Activated CD4-positive, alpha-beta T cell treated with anti-CD3 and anti-CD28 coated beads, Interleukin-2, amount 50 U/mL, for 48 hours (primary cell): Measurements from ENCODE around the gene FMN1.

Experiments
- DNase-seq, 2 experiments: peaks; one replicate each; pipeline ENCODE4 v3.0.0-alpha.2; 2020

FMN1 gene

GRCh38 chr15:33152502-33153109 lies 41.9 kb downstream of the FMN1 start:
- no peak for DNase-seq

GRCh38 chr15:33150971-33151370 lies 43.5 kb downstream of the FMN1 start:
- no peak for DNase-seq

DNA sequence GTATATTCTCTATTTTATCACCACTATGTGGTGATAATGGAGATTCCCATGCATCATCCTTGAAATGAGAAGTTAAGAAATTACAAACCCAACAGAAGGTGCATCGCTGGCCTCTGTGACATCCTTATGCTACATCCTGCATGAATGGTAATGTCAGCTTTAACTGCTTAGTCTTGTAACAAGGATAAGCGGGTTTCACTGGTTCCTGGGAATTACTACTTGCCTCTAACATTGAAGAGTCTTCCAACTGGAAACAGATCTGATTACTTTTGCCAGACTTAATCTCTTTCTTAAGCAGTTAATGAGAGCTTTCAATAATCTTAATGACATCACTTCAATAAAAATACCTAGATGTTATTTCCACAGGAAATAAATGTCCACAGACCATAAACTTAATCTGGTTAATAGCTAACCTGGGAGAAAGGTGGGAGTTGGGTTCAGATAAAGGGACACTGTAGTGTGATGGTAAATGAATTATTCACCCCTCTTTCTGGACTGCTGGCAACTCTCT lies 44.0 kb downstream of the FMN1 start:
- no peak for DNase-seq

DNA sequence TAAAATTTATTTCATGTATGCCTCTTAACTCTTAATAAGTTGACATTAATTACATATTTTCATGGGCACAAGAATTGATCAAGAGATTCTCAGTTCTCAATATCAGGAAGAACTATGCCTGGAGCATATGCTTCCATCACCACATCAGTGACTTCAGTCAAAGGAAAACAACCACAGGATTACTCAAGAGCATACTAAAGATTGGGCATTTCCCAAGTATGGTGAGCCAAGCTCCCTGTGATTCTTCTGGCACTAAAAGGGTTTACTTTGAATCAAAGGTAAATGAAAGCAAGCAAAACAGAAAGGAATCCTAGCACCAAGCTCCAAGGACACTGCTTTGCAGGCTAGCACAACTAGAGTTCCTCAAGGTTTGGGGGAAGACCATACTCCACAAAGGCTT lies 44.6 kb downstream of the FMN1 start:
- DNase-seq: no peak

- no peak for DNase-seq
Measured at GRCh38 chr15:33148129-33148751, 46.3 kb downstream of the FMN1 start.

DNA sequence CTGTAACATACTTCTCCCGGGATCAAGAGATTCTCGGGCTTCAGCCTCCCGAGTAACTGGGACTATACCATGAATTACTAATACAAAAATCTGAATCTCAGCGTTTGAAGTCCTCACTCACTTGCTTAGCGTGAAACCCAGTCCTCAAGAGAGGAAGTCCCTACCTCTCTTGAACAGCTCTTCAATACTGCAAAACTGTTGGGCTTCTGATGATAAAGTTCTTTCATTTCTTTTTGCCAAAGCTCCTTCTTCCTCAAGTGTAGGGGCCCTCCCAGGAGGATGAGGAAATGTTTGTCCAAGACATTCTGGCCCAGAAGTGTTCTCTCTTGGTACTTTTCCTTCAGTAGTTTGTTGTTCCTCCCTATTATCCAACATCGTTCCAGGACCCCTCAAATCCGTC lies 48.5 kb downstream of the FMN1 start:
- DNase-seq: no peak

DNA sequence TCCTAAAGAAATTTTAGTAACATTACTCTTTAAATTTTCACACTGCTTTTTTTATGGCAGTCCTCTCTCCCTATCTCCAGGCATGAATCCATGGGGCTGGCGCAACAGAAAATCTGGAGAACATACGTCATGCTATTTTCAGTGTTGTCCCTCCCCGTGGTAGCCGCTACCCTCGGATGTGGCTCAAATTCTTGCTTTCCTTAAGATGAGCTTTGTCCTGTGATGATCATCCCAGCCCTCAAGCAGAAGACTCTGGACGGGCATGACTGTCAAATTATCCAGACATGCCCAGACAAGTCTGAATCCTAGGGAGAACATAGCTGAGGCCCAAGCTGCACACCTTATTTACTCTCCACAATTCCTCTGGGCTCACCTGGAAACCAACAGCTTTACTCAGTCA lies 49.1 kb downstream of the FMN1 start:
- no peak for DNase-seq

- no peak for DNase-seq
Measured at GRCh38 chr15:33142708-33143107, 51.8 kb downstream of the FMN1 start.

DNA sequence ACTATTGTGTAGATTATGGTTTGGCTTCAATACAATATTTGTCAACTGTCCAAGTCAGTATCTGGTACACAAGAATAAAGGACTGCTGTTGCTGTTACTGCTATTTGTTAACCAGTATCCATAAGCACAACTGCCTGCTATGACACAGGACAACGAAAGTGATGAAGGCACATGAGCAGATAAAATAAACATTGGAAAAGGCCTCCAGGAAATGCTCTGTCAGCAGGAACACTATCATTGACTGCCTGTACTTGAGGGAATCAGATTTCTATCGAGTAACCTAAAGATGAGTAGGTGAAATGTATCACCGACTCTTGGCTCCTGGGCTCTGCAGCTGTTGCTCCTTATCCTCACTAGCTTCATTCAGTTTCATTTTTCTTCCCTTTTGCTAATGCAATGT lies 56.5 kb downstream of the FMN1 start:
- DNase-seq: no peak

DNA sequence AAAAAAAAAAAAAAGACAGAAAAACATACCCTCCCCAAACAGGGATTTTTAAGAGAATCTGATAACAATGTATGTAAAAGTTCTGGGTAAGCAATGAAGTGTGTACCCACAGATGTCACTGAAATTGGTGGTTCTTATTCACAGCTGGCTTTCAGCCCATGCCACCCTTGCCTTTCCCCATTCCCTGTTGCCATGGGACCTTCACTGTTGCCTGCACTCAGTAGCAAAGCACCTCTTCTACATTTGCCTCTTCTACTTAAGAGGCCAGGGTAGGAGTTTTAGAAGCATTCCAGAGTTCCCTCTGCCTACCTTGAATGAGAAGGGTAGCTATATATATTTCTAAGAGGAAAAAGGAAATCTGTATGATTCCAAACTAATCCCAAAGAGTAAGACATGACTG lies 57.4 kb downstream of the FMN1 start:
- DNase-seq: no peak

DNA sequence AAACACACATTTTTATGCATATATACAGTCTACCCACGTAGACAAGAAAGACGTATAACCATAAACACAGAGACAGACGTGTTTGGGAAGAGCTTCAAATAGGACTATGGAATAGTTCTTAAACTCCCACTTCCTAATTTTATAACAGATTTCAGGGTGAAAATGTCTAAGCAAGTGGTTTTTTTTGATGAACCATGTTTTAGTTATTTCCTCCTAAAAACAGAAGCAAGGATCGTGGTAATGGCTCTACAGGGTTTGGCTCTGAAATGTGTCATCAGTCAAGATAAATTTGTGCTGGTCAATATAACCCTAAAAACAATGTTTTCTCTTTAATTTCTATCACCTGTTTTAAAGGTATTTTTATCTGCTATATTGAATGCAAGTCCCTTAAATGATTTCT lies 58.2 kb downstream of the FMN1 start:
- DNase-seq: no peak

GRCh38 chr15:33135355-33135781 lies 59.1 kb downstream of the FMN1 start:
- DNase-seq: no peak

DNA sequence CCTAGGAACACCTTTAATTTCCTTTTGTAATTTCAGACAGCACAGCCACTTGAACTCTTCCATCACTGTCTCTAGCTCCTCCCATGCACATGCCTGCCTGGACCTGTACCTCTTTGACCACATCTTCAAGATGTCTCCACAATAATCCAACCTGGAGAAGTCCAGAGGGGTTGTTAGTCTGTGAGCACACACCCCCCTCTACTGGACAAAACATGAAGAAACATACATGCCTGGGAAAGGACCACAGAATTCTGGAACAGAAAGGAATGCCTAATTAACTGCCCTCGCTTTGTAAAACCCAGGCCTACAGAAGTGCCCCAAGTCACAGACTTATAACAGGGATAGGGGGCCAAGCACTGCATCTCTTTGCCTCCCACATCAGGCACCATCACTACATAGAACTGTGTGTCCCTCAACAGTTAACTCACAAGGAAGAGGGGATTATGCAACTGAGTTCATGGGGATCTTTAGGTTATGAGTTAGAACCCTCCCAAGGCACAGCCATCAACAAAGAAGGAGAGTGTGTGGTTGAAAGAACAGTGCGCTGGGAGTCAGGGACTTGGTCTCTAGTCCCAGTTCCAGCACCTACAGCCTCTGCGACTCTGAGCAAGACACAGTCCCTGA lies 61.7 kb downstream of the FMN1 start:
- peak in 1 of 2 experiments; percentile 9 for DNase-seq

DNA sequence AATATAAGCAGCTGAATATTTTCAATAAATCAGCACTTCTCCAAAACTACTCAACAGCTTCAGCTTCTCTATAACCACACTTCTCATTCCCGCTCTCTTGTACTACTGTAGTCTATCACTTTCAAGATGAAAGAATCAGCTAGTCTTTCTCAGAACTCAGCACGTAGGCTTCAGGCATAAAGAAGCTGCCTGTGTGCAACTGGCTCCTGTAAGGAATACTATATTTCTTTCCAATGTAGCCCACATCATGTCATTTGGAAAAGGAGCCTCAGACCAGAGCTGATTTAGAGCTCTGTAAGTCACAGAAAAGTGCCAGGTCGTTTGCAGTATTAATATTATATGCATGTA lies 62.3 kb downstream of the FMN1 start:
- DNase-seq: no peak

GRCh38 chr15:33131552-33132232 lies 62.8 kb downstream of the FMN1 start:
- DNase-seq: no peak

DNA sequence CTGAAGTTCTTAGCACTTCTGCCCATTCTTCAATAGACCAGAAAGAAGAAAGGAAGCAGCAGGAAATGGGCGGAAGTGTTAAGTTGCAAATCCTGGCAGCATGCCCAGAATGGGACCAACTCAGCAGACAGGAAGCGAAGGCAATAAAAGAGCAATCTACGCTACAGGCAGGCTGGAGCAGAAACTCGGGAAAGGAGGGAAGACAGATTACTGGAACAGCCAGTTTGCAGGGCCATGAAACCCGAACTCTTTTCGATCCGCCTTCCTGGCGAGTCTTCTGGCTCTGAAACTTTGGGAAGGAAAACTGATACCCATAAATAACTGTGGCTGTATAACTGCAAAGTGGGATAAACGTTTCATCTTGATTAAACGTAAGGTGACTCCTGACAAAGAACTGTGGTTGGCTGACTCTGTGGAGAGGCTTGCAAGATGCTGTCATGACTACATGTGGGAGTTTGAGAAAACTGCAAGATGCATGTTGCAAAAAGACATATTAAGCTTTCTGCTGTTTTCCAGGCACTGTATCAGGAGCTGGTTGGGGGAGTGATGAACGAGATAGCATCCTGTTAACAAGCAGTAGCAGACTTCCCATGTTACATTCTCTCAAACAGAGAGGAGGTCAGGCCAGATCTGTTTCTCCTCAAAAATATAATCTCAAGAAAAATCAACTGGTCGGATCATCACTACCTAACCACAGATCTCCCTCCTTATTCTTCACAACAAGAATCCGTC lies 67.8 kb downstream of the FMN1 start:
- peak; percentile 59 to 69 for DNase-seq

GRCh38 chr15:33125894-33126537 lies 68.5 kb downstream of the FMN1 start:
- DNase-seq: no peak

- no peak for DNase-seq
Measured at GRCh38 chr15:33124811-33125210, 69.7 kb downstream of the FMN1 start.

GRCh38 chr15:33124279-33124678 lies 70.2 kb downstream of the FMN1 start:
- DNase-seq: no peak

GRCh38 chr15:33119865-33120264 lies 74.6 kb downstream of the FMN1 start:
- DNase-seq: no peak

GRCh38 chr15:33119273-33119672 lies 75.2 kb downstream of the FMN1 start:
- DNase-seq: no peak

- DNase-seq: no peak
Measured at GRCh38 chr15:33116198-33116597, 78.3 kb downstream of the FMN1 start.
